ENCODE measurements around the gene SF3B6.
A peak's percentile ranks its signal among the peaks of the same experiment; 100 is the strongest.
"Not testable (repeated sequence)": the region's sequence is repeated elsewhere in the genome, so short reads cannot be mapped to it uniquely, and the experiment has no call there.

Gene SF3B6

DNA sequence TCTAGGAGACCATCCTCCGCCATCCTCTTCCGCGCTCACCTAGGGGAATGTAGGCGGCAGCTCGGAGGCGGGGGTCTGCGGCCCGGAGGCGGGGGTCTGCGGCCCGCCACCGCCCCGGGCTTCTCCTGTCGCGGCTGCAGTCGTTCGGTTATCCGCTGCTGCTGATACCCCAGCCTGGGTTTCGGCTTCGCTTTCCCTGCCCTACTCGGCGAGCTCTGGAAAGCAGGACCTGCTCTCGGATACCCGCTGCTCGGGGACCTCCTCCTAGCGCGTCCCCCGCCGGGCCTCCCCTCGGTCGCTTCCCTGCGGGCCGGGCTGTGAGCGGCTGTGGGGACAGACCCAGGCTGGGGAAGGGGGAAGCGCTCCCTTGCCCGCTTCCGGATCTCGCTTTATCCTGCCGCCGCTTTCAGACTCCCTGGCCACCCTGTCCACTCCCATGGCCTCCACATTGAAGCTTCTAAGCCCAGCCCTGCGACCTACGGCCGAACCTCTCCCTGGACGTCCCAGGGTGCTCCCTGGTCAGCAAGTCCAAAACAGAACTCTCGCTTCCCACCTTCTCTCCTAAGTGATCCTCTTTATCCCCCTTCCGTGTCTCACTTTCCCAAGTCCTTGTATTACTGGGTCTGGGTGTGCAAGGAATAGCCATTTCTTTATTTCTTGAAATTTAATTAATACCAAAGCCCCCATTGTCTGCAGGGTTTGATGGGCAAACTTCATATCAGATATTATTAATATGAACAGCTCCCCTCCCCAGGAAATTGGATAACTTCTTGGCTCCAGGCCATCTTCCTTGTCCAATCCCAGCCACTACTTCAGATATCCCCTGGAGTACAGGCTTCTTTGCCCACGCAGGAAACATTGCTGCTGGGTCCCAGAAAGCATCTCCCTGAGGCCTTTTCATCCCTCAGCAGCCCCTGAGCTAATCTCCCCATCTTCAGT is 25.8 kb downstream of the SF3B6 start:
- DNase-seq (ENCODE audit: low spot score): peak; percentile 41

DNA sequence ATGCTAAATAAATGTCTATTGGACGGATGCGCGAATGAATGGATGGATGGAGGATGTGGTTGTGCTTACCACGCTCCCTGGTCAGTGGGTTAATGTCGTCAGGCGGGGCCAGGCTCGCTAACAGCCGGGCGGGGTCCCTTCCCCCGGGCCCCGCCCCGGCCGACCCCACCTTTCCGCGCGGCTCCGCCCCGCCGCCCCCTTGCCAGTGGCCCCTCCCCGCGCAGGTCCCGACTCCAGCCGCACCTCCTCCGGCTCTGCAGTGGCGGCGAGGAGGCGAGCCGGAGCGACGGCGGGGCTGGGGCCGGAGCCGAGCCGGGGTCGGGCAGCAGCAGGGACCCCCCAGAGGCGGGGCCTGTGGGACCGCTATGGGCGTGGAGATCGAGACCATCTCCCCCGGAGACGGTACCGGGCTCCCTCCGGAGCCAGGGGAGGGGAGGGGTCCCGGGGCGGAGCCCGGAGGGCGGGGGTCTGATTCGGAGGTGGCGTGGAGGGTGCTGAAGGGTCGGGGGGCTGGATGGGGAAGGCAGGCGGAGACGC is 26.6 kb downstream of the SF3B6 start, which contains the start of gene FKBP1B:
Gene FKBP1B (plus strand): TSS at position 257 of the 537 bp plus-strand sequence. CDS start 109 bp downstream, at position 366.
- peak; percentile 84 for DNase-seq (ENCODE audit: low spot score)

DNA sequence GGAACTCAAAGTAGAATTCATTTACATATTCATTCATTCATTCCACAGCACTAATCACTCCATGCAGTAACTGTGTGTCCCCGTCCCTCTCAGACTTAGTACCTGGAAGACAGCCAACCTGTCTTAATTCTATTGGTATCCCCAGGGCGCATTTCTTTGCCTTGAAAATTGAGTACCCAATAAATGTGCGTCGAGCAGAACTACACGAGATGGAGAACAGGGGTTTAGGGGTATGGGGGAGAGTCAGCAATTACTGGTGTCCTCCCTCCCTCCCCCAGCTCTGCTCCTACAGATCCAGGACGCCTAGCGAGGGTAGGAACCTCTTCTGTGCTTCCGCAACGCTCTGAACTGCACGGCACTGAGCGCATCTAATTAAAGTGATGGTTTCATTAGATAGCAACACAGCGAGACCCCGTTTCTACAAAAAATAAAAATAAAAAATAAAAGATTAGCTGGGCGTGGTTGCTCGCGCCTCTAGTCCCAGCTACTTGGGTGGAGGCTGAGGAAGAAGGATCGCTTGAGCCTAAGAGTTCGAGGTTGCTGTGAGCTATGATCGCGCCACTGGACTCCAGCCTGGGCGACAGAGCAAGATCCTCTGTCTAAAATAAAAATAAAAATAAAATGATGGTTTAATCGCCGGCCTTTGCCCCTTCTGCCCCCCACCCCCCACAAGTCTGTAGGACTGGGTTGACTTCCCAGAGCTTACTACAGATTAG is 27.2 kb downstream of the SF3B6 start:
- DNase-seq (ENCODE audit: low spot score): no peak

DNA sequence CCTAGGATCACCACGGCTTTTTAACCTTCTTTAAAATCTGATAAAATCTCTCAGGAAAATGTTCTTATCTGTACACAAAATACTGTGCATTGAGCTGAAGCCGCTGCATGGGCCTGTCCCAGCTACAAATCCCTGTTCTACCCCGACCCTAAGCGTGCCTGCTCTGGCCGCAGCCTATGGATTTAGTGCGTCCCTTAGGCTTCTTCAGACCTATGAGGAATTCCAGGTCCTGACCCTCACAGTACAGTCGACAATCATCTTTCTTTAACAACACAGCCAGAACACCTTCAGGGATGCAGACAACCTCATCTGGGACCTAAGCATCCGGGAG is 28.5 kb downstream of the SF3B6 start:
- no peak for DNase-seq (ENCODE audit: low spot score)

DNA sequence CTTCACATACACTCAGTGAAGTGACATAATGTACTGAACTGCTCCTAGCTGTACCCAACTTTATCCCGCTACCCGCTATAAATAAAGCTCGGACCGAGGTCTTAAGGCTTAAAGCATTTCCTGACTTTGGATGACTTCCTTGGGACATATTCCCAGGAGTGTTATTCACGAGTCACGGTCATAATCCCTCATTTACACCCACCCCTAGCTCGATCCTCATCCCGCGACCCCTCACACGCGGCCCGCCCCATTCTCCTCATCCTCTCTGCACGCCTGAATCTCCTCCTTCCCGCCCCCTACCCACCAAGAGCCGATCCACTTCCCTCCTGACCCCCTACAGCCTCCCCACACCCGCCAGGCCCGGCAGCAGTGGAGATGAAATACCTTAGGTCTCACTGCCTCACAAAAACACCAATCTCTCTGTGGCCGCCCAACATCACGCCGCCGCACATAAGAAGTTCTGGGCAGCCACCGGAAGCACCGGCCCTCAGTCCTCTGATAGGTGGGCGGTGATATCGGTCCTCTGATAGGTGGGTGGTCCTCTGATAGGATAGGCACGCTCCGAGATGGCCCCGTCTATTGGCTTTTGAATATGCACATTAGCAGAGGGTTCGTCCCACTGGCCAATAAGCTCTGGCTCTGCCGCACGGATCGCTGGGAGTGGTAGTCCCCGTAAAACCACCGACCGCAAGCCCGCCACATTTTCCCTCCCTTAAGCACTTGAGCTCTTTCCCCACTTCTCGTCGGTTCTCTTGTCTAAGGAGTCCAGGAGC is 29.0 kb downstream of the SF3B6 start, which contains the start of gene WDCP:
Gene WDCP (minus strand): TSS at position 462 of the 773 bp plus-strand sequence. CDS start 7,897 bp downstream, outside the sequence.
- DNase-seq (ENCODE audit: low spot score): peak; percentile 97

DNA sequence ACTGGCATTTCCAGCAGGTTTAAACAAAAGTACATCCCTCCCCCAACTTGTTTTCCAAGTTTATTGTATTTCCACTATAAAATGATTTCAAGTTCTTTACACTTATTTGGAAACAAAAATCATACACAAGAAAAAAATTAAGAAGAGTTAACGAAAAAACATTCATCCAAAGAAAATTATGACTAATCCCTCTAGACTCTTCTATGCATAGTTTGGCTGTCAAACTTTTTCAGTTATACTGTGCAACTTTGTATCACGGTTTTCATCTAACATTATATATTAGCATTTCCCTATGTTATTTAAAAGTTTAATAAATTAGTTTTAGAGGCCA is 29.6 kb downstream of the SF3B6 start:
- DNase-seq (ENCODE audit: low spot score): peak; percentile 27

DNA sequence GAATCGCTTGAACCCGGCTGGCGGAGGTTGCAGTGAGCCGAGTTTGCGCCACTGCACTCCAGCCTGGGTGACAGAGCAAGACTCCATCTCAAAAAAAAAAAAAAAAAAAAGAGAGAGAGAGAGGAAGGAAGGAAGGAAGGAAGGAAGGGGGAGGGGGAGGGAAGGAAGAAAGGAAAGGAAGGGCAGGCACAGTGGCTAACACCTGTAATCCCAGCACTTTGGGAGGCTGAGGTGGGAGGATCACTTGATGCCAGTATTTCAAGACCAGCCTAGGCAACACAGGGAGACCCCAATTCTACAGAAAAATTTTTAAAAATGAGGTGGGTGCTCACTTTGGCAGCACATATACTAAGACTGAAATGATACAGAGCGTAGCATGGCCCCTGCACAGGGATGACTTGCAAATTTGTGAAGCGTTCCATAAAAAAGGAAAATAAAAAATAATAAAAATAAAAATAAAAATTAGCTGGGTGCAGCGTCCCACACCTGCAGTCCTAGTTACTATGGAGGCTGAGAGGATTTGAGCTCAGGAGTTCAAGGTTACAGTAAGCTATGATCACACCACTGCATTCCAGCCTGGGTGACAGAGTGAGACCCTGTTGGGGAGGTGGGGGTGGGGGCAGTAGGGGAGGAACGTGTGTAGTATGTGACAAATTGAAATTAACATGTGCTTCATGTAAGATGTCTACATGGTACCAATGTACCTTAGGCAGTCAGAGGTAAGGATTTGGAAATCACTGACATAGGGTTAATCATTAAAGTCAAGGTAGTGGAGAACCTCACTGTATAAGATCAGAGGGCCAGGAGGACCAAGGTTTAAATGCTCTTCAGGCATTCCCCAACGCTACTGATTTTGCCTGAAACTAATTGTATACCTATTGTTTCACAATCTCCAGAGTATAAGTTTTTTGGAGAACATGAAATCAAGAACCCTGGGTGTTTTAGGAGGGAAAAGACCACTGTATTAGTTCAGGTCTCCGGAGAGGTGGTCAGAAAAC is 30.3 kb downstream of the SF3B6 start:
- no peak for DNase-seq (ENCODE audit: low spot score)

DNA sequence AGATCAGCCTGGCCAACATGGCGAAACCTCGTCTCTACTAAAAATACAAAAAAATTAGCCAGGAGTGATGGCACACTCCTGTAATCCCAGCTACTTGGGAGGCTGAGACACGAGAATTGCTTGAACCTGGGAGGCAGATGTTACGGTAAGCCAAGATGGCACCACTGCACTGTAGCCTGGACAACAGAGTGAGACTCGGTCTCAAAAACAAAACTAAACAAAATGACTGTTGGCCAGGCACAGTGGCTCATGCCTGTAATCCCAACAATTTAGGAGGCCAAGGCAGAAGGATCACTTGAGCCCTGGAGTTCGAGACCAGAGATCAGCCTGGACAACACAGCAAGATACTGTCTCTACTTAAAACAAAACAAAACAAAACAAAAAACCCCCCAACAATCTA is 33.0 kb downstream of the SF3B6 start:
- DNase-seq (ENCODE audit: low spot score): not testable (repeated sequence)

DNA sequence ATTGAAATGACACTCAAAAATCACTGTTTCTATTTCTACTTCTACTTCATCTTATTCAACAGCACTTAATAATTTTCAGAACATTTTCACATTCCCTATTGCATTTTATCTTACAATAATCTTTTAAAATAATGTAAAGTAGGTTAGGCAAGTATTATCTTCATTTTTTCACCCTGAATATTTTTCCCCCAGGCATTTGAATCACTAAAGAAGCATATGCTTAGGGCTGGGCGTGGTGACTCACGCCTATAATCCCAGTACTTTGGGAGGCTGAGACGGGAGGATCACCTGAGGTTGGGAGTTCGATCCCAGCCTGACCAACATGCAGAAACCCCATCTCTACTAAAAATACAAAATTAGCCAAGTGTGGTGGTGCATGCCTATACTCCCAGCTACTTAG is 35.6 kb downstream of the SF3B6 start:
- DNase-seq (ENCODE audit: low spot score): no peak

DNA sequence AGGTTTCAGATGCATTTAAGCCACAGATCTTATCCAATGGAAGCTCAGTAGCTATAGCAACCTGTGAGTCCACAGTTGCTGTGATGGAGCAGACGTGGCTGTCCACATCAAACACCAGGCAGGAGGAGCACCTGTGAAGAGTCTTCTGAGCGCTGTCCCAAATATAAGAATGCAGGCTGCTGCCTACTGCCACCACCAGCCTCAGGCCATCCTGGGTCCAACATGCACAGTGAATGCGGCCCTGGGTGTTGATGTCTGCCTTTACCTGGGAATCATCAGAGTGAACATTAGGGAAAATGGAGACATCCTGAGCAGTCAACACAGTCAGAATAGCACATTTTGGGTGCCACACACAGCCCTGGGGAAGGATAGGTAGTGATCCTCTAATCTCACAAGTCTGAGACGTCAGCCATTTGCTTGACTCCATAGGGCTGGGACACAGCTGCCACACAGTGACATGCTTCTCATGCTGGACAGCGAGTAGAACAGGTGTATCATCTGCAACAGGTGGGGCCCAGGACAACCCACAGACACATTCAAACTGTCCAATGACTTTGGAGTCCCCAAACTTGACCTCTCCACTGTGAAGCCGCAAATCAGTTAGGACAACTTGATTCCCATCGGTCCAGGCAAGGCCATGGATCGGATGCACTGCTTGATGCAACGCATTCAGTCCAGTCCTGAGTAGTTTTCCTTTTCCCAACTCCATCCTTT is 37.2 kb downstream of the SF3B6 start:
- no peak for DNase-seq (ENCODE audit: low spot score)

DNA sequence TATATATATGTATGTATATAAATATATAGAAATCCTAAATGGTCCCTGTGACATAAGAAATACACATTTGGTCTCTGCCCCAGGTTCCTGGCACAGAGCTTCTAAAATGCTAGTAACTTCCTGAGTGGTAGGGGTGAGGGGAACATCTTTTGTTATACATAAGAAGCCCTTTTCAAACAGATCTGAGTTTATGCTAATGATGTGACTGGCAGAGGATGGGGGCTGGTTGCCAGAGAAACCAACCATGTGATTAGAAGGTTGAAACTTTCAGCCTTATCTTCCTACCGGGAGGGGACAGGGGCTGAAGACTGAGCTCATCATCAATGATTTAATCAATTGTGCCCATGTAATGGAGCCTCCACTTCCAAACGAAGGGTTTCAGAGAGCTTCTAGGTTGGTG is 49.9 kb downstream of the SF3B6 start:
- DNase-seq (ENCODE audit: low spot score): no peak

DNA sequence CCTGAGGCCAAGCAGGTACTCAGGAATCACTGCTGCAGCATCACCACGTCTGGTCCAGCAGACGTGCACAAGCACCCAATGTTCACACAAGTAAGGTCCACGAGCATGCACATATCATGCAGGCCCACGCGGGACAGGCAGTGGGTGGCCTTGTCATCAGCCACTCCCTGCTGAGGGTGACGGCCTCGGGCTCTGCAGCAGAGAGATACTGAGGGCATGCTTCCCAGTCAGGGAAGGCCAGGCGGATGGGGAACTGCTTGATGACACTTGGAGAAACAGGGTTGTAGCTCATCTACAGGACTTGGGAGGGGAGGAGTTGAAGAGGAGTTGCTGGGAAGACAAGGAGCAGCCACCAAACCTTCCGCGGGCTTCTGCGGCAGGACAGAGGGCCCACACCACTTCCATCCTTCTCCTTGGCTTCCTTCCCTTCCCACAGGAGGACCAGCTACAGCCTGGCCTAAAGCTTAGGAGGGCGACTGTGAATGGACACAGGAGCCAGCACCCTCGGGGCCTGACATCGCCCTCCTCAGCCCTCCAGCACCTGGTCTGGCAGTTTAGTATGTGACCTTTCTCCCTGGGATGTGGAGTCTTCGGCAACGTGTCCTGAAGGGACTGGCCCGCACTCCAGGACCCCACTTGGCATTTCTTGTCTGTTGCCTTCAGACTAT is 51.0 kb downstream of the SF3B6 start:
- no peak for DNase-seq (ENCODE audit: low spot score)

DNA sequence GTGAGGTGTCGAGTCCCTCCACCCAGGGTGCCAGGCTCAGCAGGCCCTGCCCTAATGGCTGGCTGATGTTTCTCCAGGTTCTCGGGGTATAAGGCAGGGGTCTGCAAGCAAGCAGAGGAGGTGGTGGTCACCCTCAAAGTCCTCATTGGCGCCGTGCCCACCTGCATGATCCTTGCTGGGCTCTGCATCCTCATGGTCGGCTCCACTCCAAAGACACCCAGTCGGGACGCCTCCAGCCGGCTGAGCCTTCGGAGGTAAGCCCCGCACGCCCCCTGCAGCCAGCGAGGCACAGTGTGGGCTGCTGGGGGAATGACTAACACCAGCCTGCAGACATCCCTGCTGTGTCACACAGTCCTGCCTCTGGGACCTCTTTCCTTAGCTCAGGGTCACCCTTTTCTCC is 52.1 kb downstream of the SF3B6 start:
- peak; percentile 29 for DNase-seq (ENCODE audit: low spot score)

DNA sequence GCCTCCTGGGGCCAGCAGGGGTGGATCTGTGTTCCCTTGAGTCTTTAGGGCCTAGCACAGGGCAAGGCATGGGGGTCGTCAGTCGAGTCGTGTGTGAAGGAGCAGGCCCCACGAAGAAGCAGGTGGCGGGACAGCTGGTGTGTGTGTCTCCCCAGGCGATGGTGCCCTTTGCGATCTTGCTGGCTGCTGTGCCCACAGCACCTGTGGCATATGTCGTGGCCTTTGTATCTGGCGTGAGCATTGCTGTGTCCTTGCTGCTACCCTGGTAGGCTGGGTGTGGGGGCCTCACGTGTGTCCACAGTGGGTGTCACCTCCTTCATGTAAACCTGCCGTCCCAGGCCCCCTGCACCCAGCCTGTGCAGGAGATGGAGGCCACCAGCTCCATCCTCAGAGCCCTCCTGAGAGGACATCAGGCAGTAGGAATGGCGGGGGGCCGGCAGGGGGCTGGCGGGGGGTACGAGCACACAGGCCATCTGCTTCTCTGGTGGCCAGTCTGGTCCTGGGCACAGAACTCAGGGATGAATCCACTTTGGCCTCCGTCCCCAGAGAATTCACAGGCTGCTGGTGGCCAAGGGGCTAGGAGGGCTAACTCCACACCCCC is 53.1 kb downstream of the SF3B6 start:
- DNase-seq (ENCODE audit: low spot score): no peak

DNA sequence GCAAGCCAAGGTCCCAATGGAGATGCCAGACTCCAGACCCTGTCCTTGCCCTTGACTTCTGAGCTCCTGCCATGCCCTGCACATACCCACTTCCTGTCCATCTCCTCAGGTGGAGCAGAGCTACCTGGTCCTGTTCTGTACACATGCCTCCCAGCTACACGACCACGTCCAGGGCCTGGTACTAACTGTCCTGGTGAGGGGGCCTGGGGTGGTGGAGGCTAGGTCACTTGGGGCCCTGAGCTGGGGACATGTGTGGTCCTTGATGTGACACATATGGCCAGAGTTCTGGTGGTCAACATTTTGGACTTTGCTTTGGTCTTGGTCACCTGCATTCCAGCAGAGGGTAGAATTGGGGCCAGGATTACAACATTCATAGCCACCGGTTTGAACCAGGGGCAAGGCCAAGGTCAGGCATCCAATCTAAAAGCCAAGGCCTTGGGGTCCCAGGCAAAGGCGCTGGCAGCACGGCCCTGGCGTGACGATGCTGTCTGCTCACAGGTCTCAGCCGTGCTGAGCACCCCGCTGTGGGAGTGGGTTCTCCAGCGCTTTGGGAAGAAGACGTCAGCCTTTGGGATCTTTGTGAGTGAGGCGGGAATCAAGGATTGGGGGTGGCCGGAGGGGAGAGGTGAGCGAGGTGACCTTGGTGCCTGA is 53.7 kb downstream of the SF3B6 start:
- DNase-seq (ENCODE audit: low spot score): no peak

DNA sequence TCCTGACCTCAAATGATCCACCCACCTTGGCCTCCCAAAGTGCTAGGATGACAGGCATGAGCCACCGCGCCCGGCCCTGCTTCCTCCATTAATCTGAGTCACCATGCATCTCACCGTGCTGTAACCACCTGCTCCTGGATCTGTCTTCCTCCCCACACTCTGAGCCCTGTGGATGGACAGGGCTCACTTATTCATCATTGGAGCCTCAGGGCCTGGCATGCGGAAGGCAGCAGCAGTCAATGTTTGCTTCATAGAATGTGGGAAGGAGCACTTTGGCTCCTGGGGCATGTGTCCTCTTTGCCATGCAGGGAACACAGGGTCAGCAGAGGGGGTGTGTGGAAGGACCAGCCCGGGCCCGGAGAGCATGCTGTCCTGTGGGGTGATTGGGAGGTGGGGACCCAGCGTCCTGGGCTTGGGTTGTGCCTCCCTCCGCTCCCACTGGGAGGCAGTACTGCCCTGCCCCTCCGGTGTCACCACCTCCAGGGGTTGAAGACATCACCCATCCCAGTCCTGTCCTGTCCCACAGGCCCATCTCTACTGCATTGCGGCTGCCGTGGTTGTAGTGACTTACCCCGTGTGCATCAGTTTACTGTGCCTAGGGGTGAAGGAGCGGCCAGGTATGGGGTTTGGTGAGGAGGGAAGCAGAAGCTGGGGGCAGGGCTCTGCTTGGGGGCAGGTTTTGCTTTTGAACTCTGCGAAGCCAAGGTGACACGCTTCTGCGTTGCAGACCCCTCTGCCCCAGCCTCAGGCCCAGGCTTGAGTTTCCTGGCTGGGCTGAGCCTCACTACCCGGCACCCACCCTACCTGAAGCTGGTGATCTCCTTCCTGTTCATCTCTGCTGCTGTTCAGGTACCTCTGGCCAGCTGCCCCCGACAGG is 54.8 kb downstream of the SF3B6 start:
- DNase-seq (ENCODE audit: low spot score): peak; percentile 27

DNA sequence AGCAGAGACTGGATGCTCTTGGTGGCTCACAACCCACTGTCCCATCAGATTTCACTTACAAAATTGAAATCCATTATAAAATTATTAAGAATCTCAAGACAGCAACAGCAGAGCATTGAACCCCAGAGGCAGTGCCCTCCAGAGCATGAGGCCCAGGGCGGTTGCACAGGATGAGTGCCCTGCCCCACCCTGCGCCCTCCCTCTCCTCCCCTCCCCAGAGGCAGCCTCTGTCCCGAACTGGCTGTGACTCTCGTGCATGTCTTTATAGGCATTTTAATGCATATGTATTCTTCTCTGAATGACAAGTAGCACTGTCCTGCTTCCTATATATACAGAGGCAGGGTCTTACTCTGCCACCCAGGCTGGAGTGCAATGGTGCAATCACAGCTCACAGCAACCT is 55.9 kb downstream of the SF3B6 start:
- no peak for DNase-seq (ENCODE audit: low spot score)

DNA sequence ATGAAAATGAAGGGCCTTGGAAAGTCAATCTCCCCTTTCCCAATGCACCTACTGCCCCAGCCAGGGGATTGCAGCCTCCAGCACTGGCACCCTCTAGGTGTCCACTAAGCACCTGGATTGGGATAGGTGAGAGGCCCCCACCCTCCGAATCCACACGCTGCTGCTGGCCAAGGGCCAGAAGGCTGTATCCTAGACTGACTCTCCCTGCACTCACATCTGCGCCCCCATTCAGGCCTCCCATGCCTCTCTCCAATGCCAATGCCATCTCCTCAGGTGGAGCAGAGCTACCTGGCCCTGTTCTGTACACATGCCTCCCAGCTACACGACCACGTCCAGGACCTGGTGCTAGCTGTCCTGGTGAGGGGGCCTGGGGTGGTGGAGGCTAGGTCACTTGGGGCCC is 56.4 kb downstream of the SF3B6 start:
- no peak for DNase-seq (ENCODE audit: low spot score)
